Activated T-cell treated with anti-CD3 and anti-CD28 coated beads, Interleukin-2, amount 50 U/mL, for 4 hours (primary cell): ENCODE data around the gene RAD18. TPM values are rescaled to one million over a fixed set of nuclear protein-coding genes. Genes with fewer than 3 reads are reported as not detected.

Experiments used
- ATAC-seq, 2 donors: fragments of 200-7000 bp; cut with Tn5 transposase; one replicate each; pipeline ENCODE4 v1.10.0; 2021
- DNase-seq: peaks from one replicate; pipeline ENCODE4 v3.0.0-alpha.2; 2020
- H3K27me3 Mint-ChIP-seq: one replicate; pipeline ENCODE4 v1.8.0; 2021; ENCODE audit warnings: low read depth, mixed read lengths
- H3K36me3 Mint-ChIP-seq: one replicate; pipeline ENCODE4 v1.8.0; 2022; ENCODE audit warnings: mixed read lengths; ENCODE audit not compliant: insufficient read depth
- H3K4me1 Mint-ChIP-seq: one replicate; pipeline ENCODE4 v1.8.0; 2021; ENCODE audit warnings: low read depth, mixed read lengths
- H3K4me3 Mint-ChIP-seq: one replicate; pipeline ENCODE4 v1.8.0; 2021; ENCODE audit warnings: mild to moderate bottlenecking, moderate library complexity, mixed read lengths
- H3K9me3 Mint-ChIP-seq: one replicate; pipeline ENCODE4 v1.8.0; 2021; ENCODE audit warnings: mixed read lengths
- total RNA-seq, 3 donors: library from RNA; stranded (reverse); gene quantifications; one replicate each; pipeline ENCODE4 v1.2.1, GENCODE V29; 2021

RAD18 gene
- total RNA-seq, 3 donors from 2014 or later, result 32.5 to 45.0 (median 38.0) TPM

DNA sequence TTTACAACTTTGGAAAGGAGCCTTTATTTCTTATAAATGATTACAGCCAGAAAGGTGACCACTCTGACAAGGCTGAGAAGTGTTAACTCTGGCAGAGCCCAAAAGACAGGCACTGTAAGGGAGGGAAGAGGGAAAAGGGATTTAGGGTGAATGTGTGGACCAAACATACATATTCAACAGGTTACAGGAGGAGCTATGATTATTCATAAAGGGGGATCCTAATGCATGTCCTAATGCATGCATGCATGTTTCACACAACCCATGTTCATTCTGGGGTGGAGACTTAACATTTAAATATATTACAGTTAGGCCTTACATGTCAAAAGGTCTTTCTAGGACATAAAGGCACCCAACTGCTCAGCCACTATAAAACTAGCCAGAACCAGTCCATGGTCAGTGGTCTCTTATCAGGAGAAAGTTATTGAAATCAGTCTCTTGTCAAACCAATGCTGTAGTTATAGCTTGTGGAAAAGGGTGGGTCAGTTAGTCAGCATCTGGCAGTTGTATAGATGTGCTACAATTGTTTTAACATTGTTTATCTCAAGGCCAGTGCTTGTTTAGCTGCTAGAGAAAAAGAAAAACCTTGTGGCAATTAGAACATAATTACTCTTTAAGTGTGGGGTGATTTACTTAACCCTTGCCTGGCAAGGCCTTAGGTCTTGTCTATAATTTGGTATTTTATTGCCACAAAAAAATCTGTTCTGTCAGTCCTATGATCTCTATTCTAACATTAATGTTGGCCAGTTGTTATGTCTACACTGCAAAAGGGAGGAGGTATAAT is 77.5 kb downstream of the RAD18 start:
- H3K9me3 Mint-ChIP-seq, result peaks cover 4% of the 10 kb centered on the region
- H3K4me1 Mint-ChIP-seq, result no peaks in the 10 kb centered on the region
- ATAC-seq (no peak), DNase-seq (no peak)
- peaks cover 63% of the 10 kb centered on the region for H3K36me3 Mint-ChIP-seq
- no peaks in the 10 kb centered on the region for H3K27me3 Mint-ChIP-seq
- no peak overlapping the region for H3K4me3 Mint-ChIP-seq

DNA sequence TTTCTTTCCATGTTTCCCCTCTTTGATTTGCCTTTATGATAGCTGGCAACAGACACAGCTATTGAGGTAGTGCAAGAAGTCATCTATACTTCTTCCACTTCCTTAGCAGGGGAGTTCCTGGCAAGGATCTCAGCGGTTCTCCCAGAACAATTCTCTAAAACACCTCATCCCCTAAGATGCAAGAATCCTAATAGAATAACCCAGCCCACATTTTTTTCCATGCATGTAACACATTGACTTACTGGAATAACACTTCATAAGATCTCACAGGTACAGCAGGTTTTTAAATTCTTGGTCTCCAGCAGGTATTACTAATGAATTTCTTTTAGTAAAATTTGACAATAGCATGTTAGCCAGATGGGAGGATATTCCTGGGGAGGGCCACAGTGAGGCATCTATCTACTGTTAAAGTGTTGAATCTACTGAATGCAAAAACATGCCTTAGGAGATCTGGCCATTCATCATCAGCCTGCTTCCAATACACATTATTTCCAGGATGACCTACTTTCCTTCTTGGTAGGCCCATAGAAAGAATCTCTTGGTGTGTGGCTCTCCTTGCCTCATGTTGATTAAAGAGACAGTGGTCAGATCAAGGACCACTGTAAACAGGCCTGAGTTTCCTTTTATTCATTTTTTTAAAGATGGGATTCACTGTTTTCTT is 78.5 kb downstream of the RAD18 start:
- Mint-ChIP-seq H3K36me3 (peaks cover 64% of the 10 kb centered on the region), H3K27me3 (no peaks in the 10 kb centered on the region), H3K4me3 (no peak overlapping the region), H3K4me1 (no peaks in the 10 kb centered on the region), H3K9me3 (peaks cover 4% of the 10 kb centered on the region)
- DNase-seq (no peak), ATAC-seq (no peak)

- Mint-ChIP-seq H3K4me1 (no peaks in the 10 kb centered on the region), H3K36me3 (peaks cover 65% of the 10 kb centered on the region), H3K9me3 (peaks cover 4% of the 10 kb centered on the region), H3K27me3 (no peaks in the 10 kb centered on the region), H3K4me3 (no peak overlapping the region)
- DNase-seq (no peak), ATAC-seq (no peak)
These were observed 80.6 kb downstream of the RAD18 start for GRCh38 chr3:8882642-8883041.

GRCh38 chr3:8882171-8882593 is 81.1 kb downstream of the RAD18 start:
- Mint-ChIP-seq H3K4me3 (no peak overlapping the region), H3K36me3 (peaks cover 68% of the 10 kb centered on the region), H3K4me1 (no peaks in the 10 kb centered on the region), H3K27me3 (no peaks in the 10 kb centered on the region), H3K9me3 (peaks cover 4% of the 10 kb centered on the region)
- ATAC-seq, result no peak
- DNase-seq, result no peak

- H3K36me3 Mint-ChIP-seq, result peaks cover 55% of the 10 kb centered on the region
- DNase-seq (no peak), ATAC-seq (no peak)
- H3K4me1 Mint-ChIP-seq, result no peaks in the 10 kb centered on the region
- H3K9me3 Mint-ChIP-seq, result peaks cover under 1% of the 10 kb centered on the region
- no peak overlapping the region for H3K4me3 Mint-ChIP-seq
- no peaks in the 10 kb centered on the region for H3K27me3 Mint-ChIP-seq
These were observed 83.8 kb downstream of the RAD18 start for GRCh38 chr3:8879347-8879944.

DNA sequence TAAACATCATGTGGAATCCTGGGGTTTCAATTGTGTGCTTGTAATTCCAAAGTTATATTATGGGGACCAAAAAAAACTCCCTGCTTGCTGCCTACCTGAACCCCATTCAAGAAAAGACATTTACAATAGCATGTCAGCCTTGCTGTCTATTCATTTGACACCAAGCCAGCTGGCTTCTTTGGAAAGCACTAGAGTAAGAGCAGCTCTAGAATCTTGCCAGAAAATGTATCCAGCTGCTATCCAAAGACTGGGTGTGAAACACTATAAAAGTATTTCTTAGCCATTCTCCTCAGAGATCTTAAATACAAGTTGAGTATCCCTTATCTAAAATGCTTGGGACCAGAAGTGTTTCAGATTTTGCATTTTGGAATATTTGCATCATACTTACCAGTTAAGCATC is 87.4 kb downstream of the RAD18 start:
- ATAC-seq (no peak), DNase-seq (no peak)
- H3K9me3 Mint-ChIP-seq, result no peaks in the 10 kb centered on the region
- no peaks in the 10 kb centered on the region for H3K4me1 Mint-ChIP-seq
- no peak overlapping the region for H3K4me3 Mint-ChIP-seq
- H3K36me3 Mint-ChIP-seq, result peaks cover 30% of the 10 kb centered on the region
- no peaks in the 10 kb centered on the region for H3K27me3 Mint-ChIP-seq

DNA sequence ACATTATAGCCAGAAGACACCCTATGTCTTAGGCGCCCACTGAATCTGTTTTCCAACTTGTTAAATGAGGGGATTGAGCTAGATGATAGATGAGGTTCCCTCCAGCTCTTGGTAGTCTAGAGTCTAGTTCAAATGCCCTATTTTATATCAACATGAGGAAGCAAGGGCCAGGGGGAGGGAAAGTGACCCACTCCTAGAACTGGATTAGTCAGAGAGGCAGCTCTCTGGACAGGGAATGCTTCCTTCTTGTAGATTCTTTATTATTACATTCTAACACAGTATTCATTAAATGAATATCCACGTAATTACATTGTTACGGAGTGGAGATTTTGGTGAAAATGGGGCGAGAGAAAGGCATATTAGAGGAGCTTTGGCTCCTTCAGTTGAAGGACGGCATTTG is 89.5 kb downstream of the RAD18 start:
- Mint-ChIP-seq H3K4me1 (no peaks in the 10 kb centered on the region), H3K27me3 (no peaks in the 10 kb centered on the region), H3K4me3 (no peak overlapping the region), H3K9me3 (no peaks in the 10 kb centered on the region), H3K36me3 (peaks cover 24% of the 10 kb centered on the region)
- DNase-seq (no peak), ATAC-seq (no peak)

DNA sequence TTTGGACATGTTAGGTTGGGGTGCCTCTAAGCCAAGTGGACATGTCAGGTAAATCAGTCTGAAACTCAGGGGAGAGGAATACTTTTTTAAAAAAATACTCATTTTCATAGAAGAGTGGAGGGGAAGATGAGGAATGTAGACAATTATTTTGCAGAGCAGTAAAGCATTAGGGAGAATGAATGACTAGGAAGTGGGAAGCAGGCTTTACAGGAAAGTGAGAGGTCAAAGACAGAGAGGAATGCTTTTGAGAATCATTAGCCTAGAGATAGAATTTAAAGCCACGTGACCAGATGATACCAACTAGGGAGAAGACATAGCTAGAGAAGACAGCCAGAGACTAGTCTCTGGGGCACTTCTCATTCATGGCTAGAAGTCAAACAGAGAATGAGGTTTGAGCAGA is 91.0 kb downstream of the RAD18 start:
- ATAC-seq, result no peak
- no peak overlapping the region for H3K4me3 Mint-ChIP-seq
- no peaks in the 10 kb centered on the region for H3K4me1 Mint-ChIP-seq
- H3K27me3 Mint-ChIP-seq, result no peaks in the 10 kb centered on the region
- peaks cover 12% of the 10 kb centered on the region for H3K36me3 Mint-ChIP-seq
- H3K9me3 Mint-ChIP-seq, result no peaks in the 10 kb centered on the region
- no peak for DNase-seq

DNA sequence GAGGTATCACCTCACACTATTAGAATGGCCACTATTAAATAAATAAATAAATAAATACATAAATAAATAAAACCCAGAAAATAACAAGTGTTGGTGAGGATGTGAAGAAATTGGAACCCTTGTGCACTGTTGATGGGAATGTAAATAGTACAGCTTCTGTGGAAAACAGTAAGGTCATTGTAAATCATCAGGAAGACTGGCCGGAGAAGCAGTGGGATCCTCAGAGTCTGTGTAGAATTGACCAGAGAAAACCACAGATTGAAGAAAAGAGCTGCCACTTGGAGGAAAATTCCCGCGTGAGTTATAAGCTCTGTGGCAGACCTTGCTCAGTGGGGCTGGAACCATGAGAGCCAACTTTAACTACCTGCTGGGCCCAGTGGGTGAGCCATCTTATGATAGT is 92.0 kb downstream of the RAD18 start:
- DNase-seq (no peak), ATAC-seq (no peak)
- H3K4me1 Mint-ChIP-seq, result no peaks in the 10 kb centered on the region
- no peaks in the 10 kb centered on the region for H3K9me3 Mint-ChIP-seq
- H3K36me3 Mint-ChIP-seq, result peaks cover 6% of the 10 kb centered on the region
- H3K27me3 Mint-ChIP-seq, result no peaks in the 10 kb centered on the region
- H3K4me3 Mint-ChIP-seq, result no peak overlapping the region

DNA sequence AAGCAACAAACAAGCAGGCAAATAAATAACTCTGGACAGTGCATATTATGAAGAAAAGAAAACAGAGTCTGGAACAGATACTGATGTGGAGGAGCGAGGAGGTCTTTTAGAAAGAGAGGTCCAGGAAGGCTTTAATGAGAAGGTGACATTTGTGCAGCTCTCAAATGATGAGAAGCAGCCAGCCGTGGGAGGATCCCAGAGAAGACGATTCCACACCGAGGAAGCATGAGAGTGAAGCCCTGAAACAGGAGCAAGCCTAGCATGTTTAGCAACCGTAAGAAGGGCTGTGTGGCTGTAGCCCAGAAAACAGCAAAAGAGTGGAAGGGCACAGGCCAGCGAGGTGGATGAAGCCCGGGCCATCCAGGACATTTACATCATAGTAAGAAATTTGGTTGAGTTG is 93.1 kb downstream of the RAD18 start:
- DNase-seq (no peak), ATAC-seq (no peak)
- Mint-ChIP-seq H3K9me3 (no peaks in the 10 kb centered on the region), H3K36me3 (peaks cover 6% of the 10 kb centered on the region), H3K4me3 (no peak overlapping the region), H3K4me1 (no peaks in the 10 kb centered on the region), H3K27me3 (no peaks in the 10 kb centered on the region)

GRCh38 chr3:8869613-8870012 is 93.7 kb downstream of the RAD18 start:
- H3K4me1 Mint-ChIP-seq, result no peaks in the 10 kb centered on the region
- DNase-seq (no peak), ATAC-seq (no peak)
- no peak overlapping the region for H3K4me3 Mint-ChIP-seq
- H3K36me3 Mint-ChIP-seq, result peaks cover 6% of the 10 kb centered on the region
- H3K9me3 Mint-ChIP-seq, result no peaks in the 10 kb centered on the region
- H3K27me3 Mint-ChIP-seq, result no peaks in the 10 kb centered on the region

GRCh38 chr3:8868996-8869395 is 94.3 kb downstream of the RAD18 start:
- peaks cover 6% of the 10 kb centered on the region for H3K36me3 Mint-ChIP-seq

GRCh38 chr3:8867646-8868045 is 95.6 kb downstream of the RAD18 start:
- Mint-ChIP-seq H3K27me3 (no peaks in the 10 kb centered on the region), H3K36me3 (peaks cover 6% of the 10 kb centered on the region), H3K9me3 (no peaks in the 10 kb centered on the region), H3K4me3 (no peak overlapping the region), H3K4me1 (no peaks in the 10 kb centered on the region)
- no peak for DNase-seq
- ATAC-seq, result no peak

More at GRCh38 chr3:8868996-8869395, 94.3 kb downstream of the RAD18 start:
- Mint-ChIP-seq H3K4me1 (no peaks in the 10 kb centered on the region), H3K27me3 (no peaks in the 10 kb centered on the region), H3K4me3 (no peak overlapping the region), H3K9me3 (no peaks in the 10 kb centered on the region)
- ATAC-seq (no peak), DNase-seq (no peak)

DNA sequence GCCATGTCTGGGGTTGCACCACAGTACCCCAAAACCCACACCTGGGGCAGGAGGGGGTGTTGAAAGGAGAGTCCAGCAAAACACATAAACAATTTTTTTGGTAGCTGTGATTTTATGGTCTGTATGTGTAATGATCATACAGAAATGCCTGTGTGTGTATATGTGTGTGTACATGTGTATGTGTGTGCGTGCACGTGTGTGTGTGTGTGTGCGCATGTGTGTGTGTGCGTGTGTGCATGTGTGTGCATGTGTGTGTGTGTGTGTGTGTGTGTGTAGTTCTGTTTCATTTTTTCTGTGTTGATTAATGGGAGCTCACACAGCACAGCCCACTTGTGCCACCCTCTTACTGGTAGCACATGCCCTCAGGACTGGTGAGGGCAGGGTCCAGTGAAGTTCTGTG is 97.6 kb downstream of the RAD18 start:
- Mint-ChIP-seq H3K36me3 (peaks cover 5% of the 10 kb centered on the region), H3K27me3 (no peaks in the 10 kb centered on the region), H3K4me1 (no peaks in the 10 kb centered on the region), H3K4me3 (no peak overlapping the region), H3K9me3 (no peaks in the 10 kb centered on the region)
- DNase-seq (no peak), ATAC-seq (no peak)
